ENCODE results near the gene LAMA2.

GRCh38 chr6:129111346-129111745 is 228.4 kb downstream of the LAMA2 start:
- TF ChIP-seq POLR2AphosphoS5 (IDR thresholded peaks at IDR 0.05) (no peak), EZH2 (IDR thresholded peaks at IDR 0.05; ENCODE audit: borderline replicate concordance, insufficient read depth, low read length, poor library complexity, severe bottlenecking) (no peak)
